SK-N-DZ (cell line): ENCODE measurements around the gene TRIM61.

Experiments used
- small RNA-seq, 2 experiments: library from RNA; depleted of rRNA; stranded (forward); fragments of <200 nt; gene quantifications; one replicate each; pipeline ENCODE3, GENCODE V24; 2014

TRIM61 gene

Small RNAs within 50 kb of the gene (small RNA-seq; reads per million reads assigned to genes)
- 0 reads per million in 2 experiments for gene AC106872.12
